NCI-H2171 treated with DMSO at 0.1 percent for 48 hours (cell line): ENCODE data around the gene HECW1.

ENCODE experiments used
- DNase-seq: peaks from one replicate; lab custom pipeline; 2025; lab: John Stamatoyannopoulos, UW

Gene HECW1

DNA sequence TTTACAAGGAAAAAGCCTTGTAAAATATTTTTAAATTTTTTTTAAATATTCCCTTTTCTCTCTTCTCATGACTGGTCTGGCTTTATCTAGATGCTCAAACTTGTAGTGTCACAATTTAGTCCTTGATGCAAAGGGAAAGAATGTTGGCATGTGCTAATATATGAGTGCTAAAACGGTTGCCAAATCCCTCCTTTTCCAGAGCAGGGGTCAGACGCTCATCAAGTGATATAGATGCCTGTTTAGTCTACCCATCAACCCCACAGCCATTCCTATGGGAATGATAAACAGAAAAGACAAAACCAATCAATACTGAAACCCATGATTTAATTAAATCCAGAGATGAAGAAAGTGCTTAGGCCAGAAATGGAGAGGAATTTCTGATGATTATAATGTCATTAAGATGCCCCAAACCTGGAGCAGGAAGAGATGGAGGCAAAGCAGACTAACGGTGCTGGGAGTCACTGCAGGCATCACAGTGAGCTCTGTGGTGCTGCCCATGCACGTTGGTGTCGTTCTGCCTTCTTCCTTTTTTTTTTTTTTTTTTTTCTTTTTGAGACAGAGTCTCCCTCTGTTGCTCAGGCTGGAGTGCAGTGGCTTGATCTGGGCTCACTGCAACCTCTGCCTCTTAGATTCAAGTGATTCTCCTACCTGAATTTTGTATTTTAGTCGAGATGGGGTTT, 260.4 kb downstream of the HECW1 start:
- DNase-seq = no peak

DNA sequence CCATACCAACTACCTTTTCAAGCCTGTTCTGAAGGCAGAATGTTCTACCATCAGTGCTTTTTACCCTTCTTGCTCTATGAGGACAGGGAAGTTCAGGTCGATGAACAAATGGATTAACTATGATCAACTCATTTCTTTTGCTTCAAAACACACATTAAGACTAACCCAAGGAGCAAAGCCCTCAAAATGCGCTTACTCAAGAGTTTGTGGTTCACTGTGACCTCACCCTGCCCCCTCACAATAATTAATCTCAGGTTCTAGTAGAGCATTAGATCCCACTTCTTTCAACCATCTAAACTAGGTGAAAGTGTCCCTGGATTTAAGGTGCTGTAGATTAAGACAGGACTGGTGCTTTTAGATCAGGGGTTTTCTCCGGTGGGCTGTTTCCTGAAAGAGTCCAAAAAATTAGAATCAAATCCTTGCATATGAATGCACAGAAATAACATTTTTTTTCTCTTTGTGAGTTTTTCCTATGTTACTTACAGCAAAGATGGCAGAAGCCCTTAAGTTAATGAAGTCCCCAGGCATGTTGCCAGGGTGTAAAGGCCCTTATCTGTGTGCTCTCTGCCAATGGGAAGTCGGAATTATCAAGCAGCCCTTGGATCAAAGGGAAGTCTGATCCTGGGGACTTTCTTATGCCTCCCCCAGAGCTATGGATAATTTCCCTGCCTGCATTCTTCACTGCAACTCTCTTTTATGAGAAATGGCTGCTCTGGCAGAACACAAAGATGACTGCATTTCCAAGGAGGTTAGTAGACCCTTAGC, 264.9 kb downstream of the HECW1 start:
- no peak for DNase-seq

- DNase-seq = no peak
Measured at GRCh38 chr7:43379210-43379609, 266.8 kb downstream of the HECW1 start.

DNA sequence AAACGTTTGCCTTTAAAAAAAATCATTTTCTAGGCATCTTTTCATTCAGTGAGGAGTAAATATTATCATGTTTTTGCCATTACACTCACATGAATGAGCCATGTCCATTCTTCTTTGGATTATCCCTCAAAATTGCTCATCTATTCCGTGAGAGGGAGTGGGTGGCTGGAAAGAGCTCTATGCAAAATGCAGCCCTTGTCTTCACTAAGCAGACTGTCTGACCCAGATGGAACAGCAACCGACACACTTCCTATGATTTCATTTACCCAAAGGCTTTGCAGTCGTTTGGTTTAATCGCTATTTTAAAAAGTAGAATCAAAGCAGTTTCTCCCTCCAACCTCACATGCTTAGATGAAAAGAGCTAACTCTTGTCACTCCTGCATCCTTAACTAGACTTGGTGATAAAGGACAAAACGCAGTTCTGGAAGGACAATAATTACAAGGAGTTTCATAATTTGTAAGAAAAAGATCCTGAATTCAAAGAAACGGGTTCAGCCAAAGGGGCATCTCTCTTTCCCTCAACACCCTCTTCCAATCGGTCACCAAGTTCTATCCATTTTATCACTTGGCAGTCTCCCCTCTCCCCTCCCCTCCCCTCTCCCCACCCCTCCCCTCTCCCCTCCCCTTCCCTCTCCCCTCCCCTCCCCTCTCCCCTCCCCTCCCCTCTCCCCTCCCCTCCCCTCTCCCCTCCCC, 272.3 kb downstream of the HECW1 start:
- no peak for DNase-seq

DNA sequence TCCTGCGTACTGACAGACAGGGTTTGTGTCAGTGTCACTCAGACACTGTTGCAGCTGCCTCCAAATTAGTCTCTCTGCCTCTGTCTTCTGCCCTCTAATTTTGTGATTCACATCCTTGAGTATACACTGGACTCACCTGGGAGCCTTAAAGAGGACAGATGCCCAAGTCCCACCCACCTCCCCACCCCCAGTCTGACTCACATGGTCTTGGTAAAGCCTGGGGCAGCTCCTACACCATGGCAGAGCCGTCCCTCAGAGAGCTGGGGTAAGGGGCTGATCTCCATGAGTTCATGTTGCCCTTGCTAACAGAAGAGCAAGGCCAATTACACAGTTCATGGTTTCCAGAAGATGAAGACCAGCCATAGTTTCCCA, 272.8 kb downstream of the HECW1 start:
- no peak for DNase-seq

GRCh38 chr7:43385856-43386255, 273.4 kb downstream of the HECW1 start:
- no peak for DNase-seq

- DNase-seq = no peak
Measured at GRCh38 chr7:43387932-43388331, 275.5 kb downstream of the HECW1 start.

- no peak for DNase-seq
Measured at GRCh38 chr7:43390576-43390975, 278.1 kb downstream of the HECW1 start.

DNA sequence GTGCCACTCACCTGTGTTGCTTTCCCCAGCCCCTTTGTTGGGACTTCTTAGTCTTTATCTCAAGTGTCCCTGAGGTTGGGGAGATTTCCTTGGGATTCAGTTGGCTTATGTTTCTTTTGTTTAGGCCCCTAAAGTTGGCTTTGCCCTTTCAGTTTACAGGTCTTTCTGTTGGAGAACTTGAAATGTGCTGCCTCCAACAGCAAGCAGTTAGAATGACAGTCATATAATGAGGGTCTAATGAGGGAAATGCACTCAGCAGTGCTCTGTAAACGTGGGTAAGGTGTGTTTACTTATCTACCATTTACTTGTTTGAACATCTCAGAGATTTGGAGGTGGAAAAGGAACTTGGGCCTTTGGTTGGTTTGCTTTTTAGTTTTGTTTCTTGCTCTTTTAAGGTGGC, 279.1 kb downstream of the HECW1 start:
- DNase-seq = no peak

GRCh38 chr7:43392638-43393330, 280.3 kb downstream of the HECW1 start:
- DNase-seq = no peak

GRCh38 chr7:43394441-43395130, 282.1 kb downstream of the HECW1 start:
- no peak for DNase-seq

- no peak for DNase-seq
Measured at GRCh38 chr7:43395351-43395750, 282.9 kb downstream of the HECW1 start.

GRCh38 chr7:43396187-43396740, 283.8 kb downstream of the HECW1 start:
- DNase-seq = no peak

GRCh38 chr7:43398831-43399230, 286.4 kb downstream of the HECW1 start:
- no peak for DNase-seq

DNA sequence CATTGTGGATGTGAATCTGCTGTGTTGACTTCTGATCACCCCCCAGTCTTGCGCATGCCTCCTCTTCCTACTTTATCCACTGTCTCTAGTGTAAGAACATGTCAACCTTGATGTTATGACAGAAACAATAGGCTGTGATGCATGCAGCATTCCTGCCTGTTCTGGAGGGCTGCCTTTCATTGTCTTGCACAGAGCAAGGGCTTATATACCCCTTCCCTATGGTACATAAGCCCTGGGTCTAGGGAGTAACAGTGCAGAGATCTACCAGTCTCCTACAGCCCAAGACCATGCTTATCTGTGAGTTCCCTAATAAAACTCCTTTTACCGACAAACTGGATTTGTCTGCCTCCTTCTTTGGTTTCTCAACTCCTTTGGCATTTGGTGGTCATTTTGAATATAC, 293.5 kb downstream of the HECW1 start:
- no peak for DNase-seq

GRCh38 chr7:43406961-43407360, 294.5 kb downstream of the HECW1 start:
- DNase-seq = no peak

DNA sequence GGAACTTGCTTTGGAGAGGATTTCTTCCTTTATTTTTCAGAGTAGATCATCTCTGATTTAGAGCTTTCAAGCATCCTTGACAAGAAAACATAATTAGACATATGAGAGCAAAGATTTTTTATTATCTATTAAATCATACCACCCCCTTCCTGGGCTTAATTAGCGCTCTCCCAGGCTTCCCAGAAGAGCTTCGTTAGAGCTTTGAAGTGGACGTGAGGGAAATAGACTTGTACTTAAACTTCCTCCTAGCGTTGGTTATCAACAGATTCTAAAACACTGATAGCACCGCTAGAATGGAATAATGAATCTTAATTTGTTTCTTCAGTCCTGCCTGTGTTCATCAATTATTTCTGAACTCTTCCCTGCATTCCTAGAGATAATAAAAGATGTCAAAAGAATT, 296.5 kb downstream of the HECW1 start:
- no peak for DNase-seq

DNA sequence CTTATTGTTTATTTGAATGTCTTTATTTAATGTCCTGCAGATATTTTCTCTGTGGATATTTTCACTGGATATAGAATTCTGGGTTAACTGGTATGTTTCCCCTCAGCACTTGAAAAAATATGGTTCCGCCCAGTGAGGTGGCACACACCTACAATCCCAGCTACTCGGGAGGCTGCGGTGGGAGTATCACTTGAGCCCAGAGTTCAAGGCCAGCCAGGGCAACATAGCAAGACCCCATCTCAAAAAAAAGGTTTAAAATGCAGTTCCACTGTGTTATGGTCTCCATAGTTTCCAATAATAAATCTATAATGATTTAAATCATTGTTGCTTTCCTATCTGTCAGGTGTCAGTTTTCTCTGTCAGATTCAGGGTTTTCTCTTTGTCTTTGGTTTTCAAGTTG, 305.0 kb downstream of the HECW1 start:
- no peak for DNase-seq

DNA sequence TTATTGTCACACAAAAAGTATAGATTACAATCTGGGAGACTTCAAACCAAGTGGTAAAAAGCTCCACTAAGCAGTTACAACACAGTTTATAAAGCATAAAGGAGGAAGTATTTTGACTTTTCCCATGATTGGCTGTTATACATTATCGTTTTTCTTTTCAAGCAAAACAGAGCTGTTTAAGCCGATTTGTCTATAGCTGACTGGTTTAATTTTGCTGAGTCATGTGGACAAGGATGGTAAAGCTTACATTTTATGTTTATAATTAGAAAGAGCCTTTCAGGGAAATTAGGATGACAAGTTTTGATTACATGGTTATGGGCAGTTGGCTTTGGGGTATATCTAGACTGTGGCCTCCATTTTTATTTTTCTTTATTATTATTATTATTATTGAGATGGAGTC, 318.0 kb downstream of the HECW1 start:
- no peak for DNase-seq

- DNase-seq = no peak
Measured at GRCh38 chr7:43431020-43431595, 318.7 kb downstream of the HECW1 start.

GRCh38 chr7:43433639-43434038, 321.2 kb downstream of the HECW1 start:
- DNase-seq = no peak
